T1000 (cell line): ENCODE results near the gene CMSS1.
"Not testable (repeated sequence)": the region's sequence is repeated elsewhere in the genome, so short reads cannot be mapped to it uniquely, and the experiment has no call there.

ENCODE experiments used
- DNase-seq: peaks from one replicate; lab custom pipeline; 2025; ENCODE audit warnings: mixed read lengths; lab: John Stamatoyannopoulos, UW

CMSS1 gene

GRCh38 chr3:100227511-100227921, 409.9 kb downstream of the CMSS1 start:
- no peak for DNase-seq

GRCh38 chr3:100228247-100228646, 410.6 kb downstream of the CMSS1 start:
- no peak for DNase-seq

- DNase-seq: not testable (repeated sequence)
These were observed 411.5 kb downstream of the CMSS1 start for GRCh38 chr3:100229188-100229587.

- DNase-seq: no peak
These were observed 413.0 kb downstream of the CMSS1 start for GRCh38 chr3:100230710-100231109.
